DMS79 (cell line): ENCODE results near the gene ZNHIT3.
A peak's percentile ranks its signal among the peaks of the same experiment; 100 is the strongest.
"Not testable (repeated sequence)": the region's sequence is repeated elsewhere in the genome, so short reads cannot be mapped to it uniquely, and the experiment has no call there.

Experiments used
- DNase-seq: peaks from one replicate; lab custom pipeline; 2025; lab: John Stamatoyannopoulos, UW

The ZNHIT3 gene

DNA sequence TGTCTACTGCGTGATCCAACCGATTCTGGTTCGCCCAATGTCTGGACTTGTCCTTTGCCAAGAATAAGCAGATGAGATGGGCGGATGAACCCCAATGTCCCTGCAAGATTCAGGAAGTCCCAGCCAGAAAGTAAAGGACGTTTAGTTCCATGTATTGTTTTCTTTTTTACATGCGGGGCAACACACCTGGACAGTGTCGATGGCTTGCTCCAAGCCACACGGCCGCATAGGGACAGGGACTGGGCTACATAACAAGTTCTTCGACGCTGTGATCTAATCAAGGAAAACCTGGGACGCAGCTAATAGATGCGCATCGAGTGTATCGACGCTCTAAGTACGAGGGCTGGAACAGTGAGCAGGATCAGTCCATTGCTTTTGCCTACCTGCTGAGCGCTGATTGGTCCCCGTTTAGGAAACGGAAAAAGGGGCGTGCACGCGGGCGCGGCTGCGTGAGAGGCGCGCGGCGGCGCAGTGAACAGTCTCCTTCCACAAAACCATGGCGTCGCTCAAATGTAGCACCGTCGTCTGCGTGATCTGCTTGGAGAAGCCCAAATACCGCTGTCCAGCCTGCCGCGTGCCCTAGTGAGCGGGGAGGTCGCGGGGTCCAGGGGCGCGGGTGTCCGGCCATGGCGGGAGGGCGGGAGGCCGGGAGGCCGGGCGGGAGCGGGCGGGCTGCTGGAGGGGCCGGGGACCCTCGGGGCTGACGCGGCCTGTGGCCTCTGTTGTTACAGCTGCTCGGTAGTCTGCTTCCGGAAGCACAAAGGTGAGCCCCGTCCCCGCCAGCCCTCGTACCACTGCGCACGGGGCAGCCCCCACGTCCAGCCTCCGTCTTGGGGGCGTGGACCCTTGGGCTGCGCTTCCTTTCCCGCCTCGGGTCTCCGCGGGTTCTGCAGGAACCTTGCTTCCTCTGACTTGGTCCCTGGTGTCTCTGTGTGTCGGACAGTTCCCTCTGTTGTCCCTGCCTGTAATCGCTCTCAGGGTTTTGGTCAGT, at the start of gene ZNHIT3:
TSS of gene ZNHIT3 (plus strand) at position 478 of the 991 bp plus-strand sequence. CDS start at position 497, 19 bp downstream.
- DNase-seq, result peak; percentile 95

- DNase-seq, result not testable (repeated sequence)
These were observed 44.7 kb upstream of the ZNHIT3 start for GRCh38 chr17:36441792-36442191.

DNA sequence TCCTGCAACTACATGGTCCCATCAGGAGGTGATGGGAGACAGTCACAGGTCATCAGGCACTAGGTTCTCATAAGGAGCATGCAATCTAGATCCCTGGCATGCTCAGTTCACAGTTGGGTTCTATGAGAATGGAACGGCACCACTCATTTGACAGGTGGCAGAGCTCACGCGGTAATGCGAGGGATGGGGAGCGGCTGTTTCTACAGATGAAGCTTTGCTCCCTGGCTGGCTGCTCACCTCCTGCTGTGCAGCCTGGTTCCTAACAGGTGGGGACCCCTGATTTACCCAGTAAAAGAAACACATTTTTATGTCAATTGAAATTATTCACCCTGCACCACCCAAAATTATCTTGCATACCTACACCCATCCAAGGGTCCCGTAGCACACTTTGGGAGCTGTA, 42.7 kb upstream of the ZNHIT3 start:
- DNase-seq, result no peak

GRCh38 chr17:36449997-36450396, 36.5 kb upstream of the ZNHIT3 start:
- not testable (repeated sequence) for DNase-seq

GRCh38 chr17:36452888-36453287, 33.6 kb upstream of the ZNHIT3 start:
- not testable (repeated sequence) for DNase-seq

GRCh38 chr17:36457701-36458100, 28.8 kb upstream of the ZNHIT3 start:
- not testable (repeated sequence) for DNase-seq

GRCh38 chr17:36459045-36459444, 27.4 kb upstream of the ZNHIT3 start:
- no peak for DNase-seq

DNA sequence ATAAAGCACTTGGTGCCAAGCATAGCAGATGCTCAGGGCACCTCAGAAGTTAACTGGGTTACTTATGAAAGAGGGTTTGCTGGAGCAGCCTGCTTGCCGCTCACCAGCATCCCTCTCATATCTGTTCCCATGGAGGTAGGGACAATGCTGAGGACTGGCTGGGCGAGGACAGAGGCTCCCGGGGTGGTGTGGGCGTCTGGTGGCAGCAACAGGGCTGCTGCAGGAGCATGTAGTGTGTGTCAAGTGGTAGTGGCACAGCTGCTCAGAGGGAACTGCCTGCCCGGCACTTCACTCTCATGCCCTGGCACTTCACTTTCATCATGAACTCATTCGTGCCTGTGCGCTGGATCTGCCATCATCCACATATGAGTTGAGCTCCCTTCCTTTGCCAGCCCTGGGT, 26.9 kb upstream of the ZNHIT3 start:
- no peak for DNase-seq

DNA sequence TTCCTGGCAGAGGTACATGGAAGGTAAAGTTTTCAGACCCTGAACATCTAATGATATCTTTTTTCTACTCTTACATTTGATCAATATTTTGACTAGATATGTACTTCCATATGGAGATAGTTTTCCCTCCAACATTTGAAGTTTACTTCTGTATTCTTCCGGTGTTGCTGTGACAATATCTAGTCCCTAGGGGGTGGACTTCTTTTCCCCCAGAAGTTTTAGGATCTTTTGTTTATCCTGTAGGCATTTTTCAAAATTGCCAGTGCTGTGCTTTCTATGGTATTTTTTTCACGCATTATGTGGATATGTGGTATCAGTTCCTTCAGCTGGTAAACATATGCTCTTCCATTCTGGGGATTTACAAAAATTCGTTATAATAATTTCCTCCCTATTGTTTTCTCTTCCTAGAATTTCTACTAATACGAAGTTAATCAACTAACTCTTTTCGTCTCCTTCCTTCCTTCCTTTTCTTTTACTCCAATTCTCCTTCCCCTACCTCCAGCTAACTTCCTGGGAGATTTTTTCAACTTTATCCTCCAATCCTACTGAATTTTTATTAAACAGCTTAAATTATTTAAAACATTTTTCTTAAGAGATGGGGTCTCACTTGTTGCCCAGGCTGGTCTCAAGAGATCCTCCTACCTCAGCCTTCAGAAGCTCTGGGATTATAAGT, 26.1 kb upstream of the ZNHIT3 start:
- no peak for DNase-seq

- DNase-seq, result peak; percentile 80
These were observed 25.0 kb upstream of the ZNHIT3 start for GRCh38 chr17:36461330-36462110.

DNA sequence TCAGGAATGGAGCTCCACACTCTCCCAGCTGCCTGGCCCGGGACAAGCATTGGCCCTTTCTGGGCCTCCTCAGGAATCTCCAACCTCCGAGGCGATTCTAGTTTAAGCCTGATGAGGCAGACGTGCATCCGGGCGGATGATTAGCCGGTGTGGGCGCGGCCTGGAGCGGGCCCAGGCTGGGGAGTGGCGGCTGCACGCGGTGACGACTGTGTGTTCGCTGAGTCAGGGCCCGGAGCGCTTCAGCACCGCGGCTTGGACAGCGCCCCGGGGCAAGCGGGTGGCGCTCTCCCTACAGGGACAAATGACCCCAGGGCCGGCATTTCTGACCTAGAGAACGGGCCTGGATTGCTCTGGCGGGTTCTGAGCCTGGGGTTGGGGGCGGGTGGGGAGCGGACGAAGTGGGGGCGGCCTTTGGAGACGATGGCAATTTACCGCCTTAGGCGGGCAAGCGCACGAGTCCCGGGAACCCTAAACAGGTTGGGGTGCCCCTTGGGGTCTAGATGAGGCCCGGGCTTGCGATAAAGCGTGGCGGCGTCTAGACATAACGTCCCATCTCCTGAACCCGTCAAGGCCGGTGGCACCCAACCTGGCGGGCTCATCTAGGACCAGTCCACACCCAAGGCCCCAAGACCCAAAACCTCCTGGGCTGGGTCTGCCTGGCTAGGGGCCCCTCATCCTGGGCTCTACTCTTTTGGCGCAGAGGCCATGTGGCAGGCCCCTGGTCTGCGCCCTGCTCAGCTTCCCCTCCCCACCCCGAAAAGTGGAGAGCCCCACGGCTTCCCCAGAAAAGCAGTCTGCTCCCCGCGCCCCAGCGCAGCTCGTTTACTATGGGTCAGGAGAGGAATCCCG, 22.3 kb upstream of the ZNHIT3 start:
- no peak for DNase-seq

GRCh38 chr17:36464765-36465088, 21.8 kb upstream of the ZNHIT3 start:
- no peak for DNase-seq

DNA sequence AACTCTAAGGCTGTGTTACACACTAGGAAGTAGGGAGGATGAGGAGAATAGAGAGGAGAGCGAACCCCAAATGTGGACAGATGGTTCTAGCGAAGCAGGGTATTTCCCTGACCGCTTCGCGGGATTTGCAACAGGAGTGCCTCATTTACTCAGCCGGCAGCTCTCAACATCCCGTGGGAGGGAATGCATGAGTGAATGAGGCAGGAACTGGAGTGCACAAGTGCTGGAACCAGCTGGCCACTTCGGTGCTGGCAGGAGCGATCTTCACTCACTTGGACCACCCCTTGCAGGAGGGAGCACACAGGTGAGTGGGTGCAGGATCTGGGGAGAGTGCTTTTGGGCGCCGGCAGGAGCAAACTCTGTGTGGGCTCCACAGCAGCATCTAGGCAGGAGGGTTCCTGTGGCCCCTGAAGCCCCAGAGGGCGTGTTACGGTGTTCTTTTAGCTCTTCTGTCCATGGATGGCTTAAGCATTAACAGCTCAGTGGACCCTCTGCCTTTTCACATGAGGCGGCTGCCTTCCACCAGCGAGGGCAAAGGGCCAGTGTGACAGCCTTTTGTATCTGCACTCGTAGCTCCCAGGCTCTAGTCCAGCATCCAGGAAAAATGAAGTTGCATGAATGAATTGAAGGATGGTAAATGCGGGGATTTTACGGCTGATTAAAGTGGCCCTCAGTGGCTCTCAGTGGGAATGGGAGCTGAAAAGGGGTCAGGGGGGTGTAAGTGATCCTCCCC, 17.4 kb upstream of the ZNHIT3 start:
- peak; percentile 92 for DNase-seq

DNA sequence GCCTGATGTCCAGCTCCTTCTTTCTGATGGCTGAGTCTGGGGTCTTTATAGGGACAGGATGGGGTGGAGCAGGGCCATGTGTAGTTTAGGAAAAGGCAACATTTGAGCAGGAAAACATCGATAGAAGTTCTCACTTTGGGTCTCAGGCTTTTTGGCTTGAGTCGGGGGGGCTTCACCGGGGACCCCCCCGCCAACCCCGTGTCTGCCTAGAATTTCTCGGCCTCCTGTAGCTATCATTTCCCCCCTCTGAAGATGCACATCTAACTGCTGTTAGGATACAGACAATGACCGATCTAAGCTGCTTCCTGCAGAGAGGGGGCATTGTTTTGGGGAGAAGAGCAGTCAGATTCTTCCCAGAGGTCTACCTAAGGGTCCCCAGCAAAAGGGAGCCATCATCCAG, 16.7 kb upstream of the ZNHIT3 start:
- no peak for DNase-seq

DNA sequence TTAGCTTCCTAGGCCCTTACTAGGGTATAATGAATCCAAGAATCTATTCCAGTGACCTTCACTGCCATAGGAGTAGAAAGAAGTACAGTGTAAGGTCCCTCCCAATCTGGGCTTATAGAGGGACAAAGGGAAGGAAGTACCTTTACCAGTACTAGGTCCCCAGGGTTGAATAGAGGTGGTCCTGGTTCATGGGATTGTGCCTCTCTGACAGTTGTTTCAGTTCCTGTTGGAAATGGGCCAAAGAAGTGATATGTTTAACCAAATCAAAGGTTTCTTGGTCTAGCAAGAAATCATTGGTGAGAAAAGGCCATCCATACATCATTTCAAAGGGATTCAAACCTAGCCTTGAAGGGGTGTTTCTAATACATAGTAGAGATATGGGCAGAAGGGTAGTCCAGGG, 16.0 kb upstream of the ZNHIT3 start:
- peak; percentile 35 for DNase-seq

- no peak for DNase-seq
These were observed 11.9 kb upstream of the ZNHIT3 start for GRCh38 chr17:36474571-36474970.

- peak; percentile 85 for DNase-seq
These were observed 11.0 kb upstream of the ZNHIT3 start for GRCh38 chr17:36475346-36475970.

GRCh38 chr17:36481829-36482228, 4.7 kb upstream of the ZNHIT3 start:
- no peak for DNase-seq

GRCh38 chr17:36482611-36483504, 3.6 kb upstream of the ZNHIT3 start:
- peak; percentile 57 for DNase-seq
